RWPE1 (cell line): ENCODE measurements around the gene CA12.
A peak's percentile ranks its signal among the peaks of the same experiment; 100 is the strongest.

Experiments used
- CTCF ChIA-PET: fragments of 350-600 bp; sonication (Branson Sonifier 250); formaldehyde crosslinking; extraction: SDS; loops from one replicate; lab custom pipeline; 2021; lab: Yijun Ruan, JAX
- POLR2A ChIA-PET: fragments of 400-600 bp; formaldehyde crosslinking; extraction: SDS; loops from one replicate; lab custom pipeline; 2020; ENCODE audit warnings: antibody characterized with exemption; ENCODE audit not compliant: low non-redundant PET; lab: Yijun Ruan, JAX
- DNase-seq: peaks from one replicate; pipeline ENCODE4 v3.0.0; 2012; ENCODE audit warnings: low spot score
- H3K27ac ChIP-seq: fragments of 450-650 bp; 2 replicates; pipeline ENCODE4 v1.5.1; 2017
- TF ChIP-seq, protein P1 (sequence below): fragments of 450-650 bp; conservative IDR thresholded peaks from 2 replicates; pipeline ENCODE4 v1.5.1; 2017; ENCODE audit warnings: low read depth, mild to moderate bottlenecking

The CA12 gene

DNA sequence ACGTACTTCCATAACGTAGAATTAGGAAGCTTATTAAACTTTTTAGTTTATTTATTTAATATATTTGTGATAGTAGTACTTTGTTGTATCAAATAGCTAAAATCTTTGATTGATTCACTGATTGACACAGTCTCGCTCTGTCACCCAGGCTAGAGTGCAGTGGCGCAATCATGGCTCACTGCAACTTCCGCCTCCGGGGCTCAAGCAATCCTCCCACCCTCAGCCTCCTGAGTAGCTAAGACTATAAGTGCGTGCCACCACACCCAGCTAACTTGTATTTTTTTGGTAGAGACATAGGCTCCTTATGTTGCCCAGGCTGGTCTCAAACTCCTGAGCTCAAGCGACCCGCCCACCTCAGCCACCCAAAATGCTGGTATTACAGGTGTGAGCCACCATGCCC is 98.5 kb downstream of the CA12 start:
- TF ChIP-seq, protein P1, sequence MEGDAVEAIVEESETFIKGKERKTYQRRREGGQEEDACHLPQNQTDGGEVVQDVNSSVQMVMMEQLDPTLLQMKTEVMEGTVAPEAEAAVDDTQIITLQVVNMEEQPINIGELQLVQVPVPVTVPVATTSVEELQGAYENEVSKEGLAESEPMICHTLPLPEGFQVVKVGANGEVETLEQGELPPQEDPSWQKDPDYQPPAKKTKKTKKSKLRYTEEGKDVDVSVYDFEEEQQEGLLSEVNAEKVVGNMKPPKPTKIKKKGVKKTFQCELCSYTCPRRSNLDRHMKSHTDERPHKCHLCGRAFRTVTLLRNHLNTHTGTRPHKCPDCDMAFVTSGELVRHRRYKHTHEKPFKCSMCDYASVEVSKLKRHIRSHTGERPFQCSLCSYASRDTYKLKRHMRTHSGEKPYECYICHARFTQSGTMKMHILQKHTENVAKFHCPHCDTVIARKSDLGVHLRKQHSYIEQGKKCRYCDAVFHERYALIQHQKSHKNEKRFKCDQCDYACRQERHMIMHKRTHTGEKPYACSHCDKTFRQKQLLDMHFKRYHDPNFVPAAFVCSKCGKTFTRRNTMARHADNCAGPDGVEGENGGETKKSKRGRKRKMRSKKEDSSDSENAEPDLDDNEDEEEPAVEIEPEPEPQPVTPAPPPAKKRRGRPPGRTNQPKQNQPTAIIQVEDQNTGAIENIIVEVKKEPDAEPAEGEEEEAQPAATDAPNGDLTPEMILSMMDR, result no peak
- DNase-seq, result no peak
- ChIA-PET CTCF (no interaction called here), POLR2A (interaction anchor here (0.5 kb wide), 1 partner anchor 185 kb away, joined by 3 read pairs; no protein-coding TSS in a partner anchor)
- no peak overlapping the region for H3K27ac ChIP-seq

DNA sequence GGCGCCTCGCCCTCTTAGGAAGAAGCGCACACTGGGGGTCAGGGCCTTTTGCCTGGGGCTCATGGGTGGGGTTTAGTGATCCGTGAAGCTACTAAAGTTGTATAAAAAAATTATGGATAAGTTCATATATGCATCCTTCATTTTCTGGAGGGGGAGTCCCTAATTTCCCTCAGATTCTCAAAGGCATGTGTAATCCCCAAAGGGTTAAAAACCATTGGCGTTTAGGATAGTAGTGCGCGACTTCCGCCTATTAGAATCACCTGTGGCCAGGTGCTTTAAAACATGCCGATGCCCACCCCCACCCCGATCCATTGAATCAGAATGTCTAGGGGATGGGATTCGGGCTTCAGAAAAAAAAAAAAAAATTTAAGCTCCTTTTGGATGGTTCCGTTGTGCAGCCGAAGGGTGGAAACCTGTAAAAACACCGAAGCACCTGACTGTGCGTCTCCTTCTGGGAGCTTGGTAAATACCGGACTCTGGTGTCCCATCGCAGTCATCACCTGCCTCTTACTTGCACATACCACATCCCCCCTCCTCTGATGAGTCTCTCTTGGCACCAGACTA is 103.7 kb downstream of the CA12 start:
- TF ChIP-seq, protein P1, result no peak
- POLR2A ChIA-PET, result interaction anchor here (0.5 to 0.7 kb wide), 4 partner anchors 126 to 323 kb away, joined by 3 to 5 read pairs (median 3); no protein-coding TSS in a partner anchor

DNA sequence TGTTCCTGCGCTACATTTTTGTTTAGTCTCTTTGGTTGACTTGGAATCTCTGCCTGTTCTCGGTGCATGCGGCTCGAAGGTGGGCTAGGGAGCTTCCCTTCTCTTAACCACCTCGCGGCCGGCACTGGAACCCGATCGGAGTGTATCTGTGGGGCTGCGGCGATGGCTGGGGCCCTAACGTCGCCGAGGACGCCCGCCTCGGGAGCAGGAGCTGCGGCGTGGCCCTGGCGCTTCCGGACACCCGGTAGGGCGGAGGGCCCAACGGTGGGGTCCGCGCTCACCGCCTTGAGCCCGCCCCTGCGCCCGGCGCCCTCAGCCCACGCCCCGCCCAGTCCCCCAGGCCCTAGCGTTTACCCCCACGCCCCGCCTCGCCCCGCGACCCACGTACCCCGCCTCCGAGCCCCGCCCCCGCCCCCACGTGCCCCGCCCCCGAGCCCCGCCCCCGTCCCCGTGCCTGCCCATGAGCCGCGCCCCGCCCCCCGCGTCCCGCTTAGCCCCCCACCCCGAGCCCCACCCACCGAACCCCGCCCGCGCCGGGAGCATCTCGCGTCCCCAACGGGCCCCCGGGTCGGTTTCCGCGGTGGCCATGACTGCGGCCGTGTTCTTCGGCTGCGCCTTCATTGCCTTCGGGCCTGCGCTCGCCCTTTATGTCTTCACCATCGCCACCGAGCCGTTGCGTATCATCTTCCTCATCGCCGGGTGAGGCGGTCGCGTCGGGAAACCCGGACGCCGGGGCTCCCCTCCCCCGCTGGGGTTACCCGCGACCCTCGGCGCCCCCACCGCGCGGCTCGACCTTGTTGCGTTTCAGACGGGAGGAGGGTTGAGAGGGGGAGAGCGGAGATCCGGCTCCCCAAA is 104.4 kb downstream of the CA12 start, which contains the start of gene APH1B:
APH1B (plus strand) TSS at position 568 of the 855 bp plus-strand sequence; CDS start at position 587, 19 bp downstream.
- POLR2A ChIA-PET, result interaction anchor here (0.6 to 0.9 kb wide), 3 partner anchors 120 to 257 kb away, joined by 3 read pairs; partner anchors contain the start of gene RPS27L
- H3K27ac ChIP-seq, result peak within 1 kb of the TSS; percentile 68

More for the DNA sequence above, 103.7 kb downstream of the CA12 start:
- peak overlapping the region; percentile 68 for H3K27ac ChIP-seq
- DNase-seq, result no peak
- CTCF ChIA-PET, result interaction anchor here (0.6 kb wide), 2 partner anchors 11 to 29 kb away, joined by 4 to 5 read pairs; no protein-coding TSS in a partner anchor

DNA sequence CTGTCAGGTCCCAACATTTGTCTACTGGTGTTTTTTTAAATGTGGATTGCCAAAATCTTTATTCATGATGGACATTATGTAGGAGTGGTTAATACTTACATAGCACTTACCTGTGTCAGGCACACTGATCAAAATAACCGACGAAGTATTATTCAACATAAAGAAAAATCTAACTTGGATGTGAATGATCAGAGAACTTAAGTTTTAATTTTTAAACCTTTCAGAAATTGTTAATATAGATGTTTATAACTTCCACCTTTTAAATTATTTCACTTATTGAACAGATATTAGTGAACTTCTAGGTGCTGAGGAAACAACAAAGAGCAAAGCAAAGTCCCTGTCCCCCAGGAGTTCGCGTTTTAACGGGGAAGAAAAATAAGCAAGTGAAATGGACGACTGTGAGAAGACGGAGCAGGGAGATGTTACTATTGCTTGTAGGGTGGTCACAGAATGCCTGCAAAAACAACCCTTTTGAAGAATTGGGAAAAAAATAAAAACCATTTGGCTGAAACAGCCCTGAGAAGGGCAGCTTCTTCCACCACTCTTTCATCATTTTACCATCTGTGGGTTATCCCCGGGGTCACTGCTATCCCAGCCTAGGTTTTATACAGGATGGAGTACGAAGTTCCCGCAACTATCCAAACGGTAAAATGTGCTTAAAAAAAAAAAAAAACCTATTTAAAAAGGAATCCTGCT is 105.2 kb downstream of the CA12 start:
- TF ChIP-seq, protein P1, result no peak
- CTCF ChIA-PET, result interaction anchor here (0.6 to 0.7 kb wide), 4 partner anchors 133 to 1243 kb away, joined by 3 to 5 read pairs (median 3); no protein-coding TSS in a partner anchor
- POLR2A ChIA-PET, result interaction anchor here (0.6 to 0.9 kb wide), 2 partner anchors 120 to 256 kb away, joined by 3 read pairs; partner anchors contain the start of gene RPS27L
- H3K27ac ChIP-seq, result peak overlapping the region; percentile 68
- DNase-seq, result peak; percentile 12

More for the DNA sequence above, 104.4 kb downstream of the CA12 start, which contains the start of gene APH1B:
- CTCF ChIA-PET, result interaction anchor here (0.6 to 0.7 kb wide), 5 partner anchors 12 to 1242 kb away, joined by 3 to 5 read pairs (median 3); no protein-coding TSS in a partner anchor
- TF ChIP-seq, protein P1, result no peak
- DNase-seq, result peak; percentile 54

DNA sequence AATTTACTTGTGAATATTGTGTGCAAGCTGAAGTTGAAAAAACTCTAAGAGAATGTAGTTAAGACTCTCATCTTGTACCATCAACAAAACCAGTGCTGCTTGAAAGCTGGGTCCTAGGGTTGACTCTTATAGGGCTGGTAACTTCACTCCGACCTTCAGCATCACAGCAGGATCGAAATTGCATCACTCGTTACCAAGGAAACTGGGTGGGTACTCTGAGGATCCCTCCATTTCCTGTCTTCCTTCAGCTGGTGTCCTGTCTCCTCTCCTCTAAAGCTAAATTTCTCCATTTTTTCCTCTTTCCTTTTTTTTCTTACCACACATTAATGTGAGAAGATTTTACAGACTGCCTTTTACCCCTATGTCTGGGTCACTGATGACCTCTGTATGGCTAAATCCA is 107.2 kb downstream of the CA12 start:
- ChIA-PET POLR2A (no interaction called here), CTCF (no interaction called here)
- H3K27ac ChIP-seq, result no peak overlapping the region
- TF ChIP-seq, protein P1, result no peak
- no peak for DNase-seq
